GM19438 (cell line): Measurements from ENCODE around the gene ZNF106.

Source experiments
- ATAC-seq: cut with Tn5 transposase; IDR thresholded peaks from one replicate; pipeline ENCODE4 v1.9.1; 2021; ENCODE audit warnings: low read depth; ENCODE audit not compliant: unreplicated experiment

Gene ZNF106

GRCh38 chr15:42490671-42491538 lies at the start of gene ZNF106:
TSS of gene ZNF106 (minus strand) at chr15:42491141. CDS start at chr15:42472289, 18,852 bp downstream.
- ATAC-seq: peak; percentile 45

- ATAC-seq: no peak
Observed at GRCh38 chr15:42533246-42533645, 42.3 kb upstream of the ZNF106 start.

- ATAC-seq: no peak
Observed at GRCh38 chr15:42528970-42529369, 38.0 kb upstream of the ZNF106 start.

GRCh38 chr15:42523331-42523730 lies 32.4 kb upstream of the ZNF106 start:
- no peak for ATAC-seq

GRCh38 chr15:42511007-42511391 lies 20.1 kb upstream of the ZNF106 start:
- ATAC-seq: no peak

- ATAC-seq: no peak
Observed at GRCh38 chr15:42510258-42511006, 19.5 kb upstream of the ZNF106 start.

GRCh38 chr15:42508263-42508690 lies 17.3 kb upstream of the ZNF106 start:
- no peak for ATAC-seq

GRCh38 chr15:42507514-42507913 lies 16.6 kb upstream of the ZNF106 start:
- no peak for ATAC-seq

- ATAC-seq: no peak
Observed at GRCh38 chr15:42504631-42505030, 13.7 kb upstream of the ZNF106 start.

GRCh38 chr15:42503825-42504224 lies 12.9 kb upstream of the ZNF106 start:
- ATAC-seq: no peak

GRCh38 chr15:42502477-42502876 lies 11.5 kb upstream of the ZNF106 start:
- no peak for ATAC-seq

GRCh38 chr15:42499858-42500609 lies 9.1 kb upstream of the ZNF106 start:
- no peak for ATAC-seq

GRCh38 chr15:42498212-42499068 lies 7.5 kb upstream of the ZNF106 start:
- no peak for ATAC-seq

GRCh38 chr15:42495361-42496212 lies 4.6 kb upstream of the ZNF106 start, which contains the start of gene SNAP23:
TSS of gene SNAP23 (plus strand) at chr15:42495634. CDS start at chr15:42511847, 16,213 bp downstream.
- ATAC-seq: peak; percentile 64

- ATAC-seq: no peak
Observed at GRCh38 chr15:42494998-42495360, 4.0 kb upstream of the ZNF106 start.

GRCh38 chr15:42493679-42494078 lies 2.7 kb upstream of the ZNF106 start:
- ATAC-seq: no peak

- no peak for ATAC-seq
Observed at GRCh38 chr15:42491539-42492225, 741 bp upstream of the ZNF106 start.

- ATAC-seq: peak; percentile 14
Observed at GRCh38 chr15:42490291-42490670, 660 bp downstream of the ZNF106 start.

GRCh38 chr15:42483677-42484076 lies 7.3 kb downstream of the ZNF106 start:
- ATAC-seq: no peak
